Activated naive CD8-positive, alpha-beta T cell treated with anti-CD3 and anti-CD28 coated beads, Interleukin-2, amount 50 U/mL, for 24 hours (primary cell): ENCODE data around the gene JAZF1.

Experiments
- ATAC-seq: fragments of 150-1000 bp; cut with Tn5 transposase; one replicate; pipeline ENCODE4 v1.10.0; 2021
- DNase-seq: peaks from one replicate; pipeline ENCODE4 v3.0.0; 2021
- H3K27ac Mint-ChIP-seq: one replicate; pipeline ENCODE4 v1.8.0; 2021; ENCODE audit warnings: mild to moderate bottlenecking, mixed read lengths
- H3K27me3 Mint-ChIP-seq: one replicate; pipeline ENCODE4 v1.8.0; 2021; ENCODE audit warnings: mixed read lengths
- H3K36me3 Mint-ChIP-seq: one replicate; pipeline ENCODE4 v1.8.0; 2021; ENCODE audit warnings: low read depth, mixed read lengths
- H3K4me1 Mint-ChIP-seq: one replicate; pipeline ENCODE4 v1.8.0; 2021; ENCODE audit warnings: mixed read lengths
- H3K4me3 Mint-ChIP-seq: one replicate; pipeline ENCODE4 v1.8.0; 2021; ENCODE audit warnings: mild to moderate bottlenecking, moderate library complexity, mixed read lengths
- H3K9me3 Mint-ChIP-seq: one replicate; pipeline ENCODE4 v1.8.0; 2021; ENCODE audit warnings: mixed read lengths

JAZF1 gene

GRCh38 chr7:28145090-28145626 is 35.4 kb downstream of the JAZF1 start:
- no peak overlapping the region for H3K27ac Mint-ChIP-seq
- H3K4me1 Mint-ChIP-seq: peaks cover 35% of the 10 kb centered on the region
- peaks cover 15% of the 10 kb centered on the region for H3K36me3 Mint-ChIP-seq
- DNase-seq: no peak
- no peak for ATAC-seq
- H3K27me3 Mint-ChIP-seq: no peaks in the 10 kb centered on the region
- H3K9me3 Mint-ChIP-seq: no peaks in the 10 kb centered on the region
- no peak overlapping the region for H3K4me3 Mint-ChIP-seq

GRCh38 chr7:28144266-28144665 is 36.3 kb downstream of the JAZF1 start:
- no peak for ATAC-seq
- Mint-ChIP-seq H3K4me1 (peaks cover 26% of the 10 kb centered on the region), H3K9me3 (no peaks in the 10 kb centered on the region), H3K36me3 (peaks cover 17% of the 10 kb centered on the region), H3K27ac (no peak overlapping the region), H3K27me3 (no peaks in the 10 kb centered on the region), H3K4me3 (no peak overlapping the region)
- DNase-seq: no peak

GRCh38 chr7:28142650-28143049 is 37.9 kb downstream of the JAZF1 start:
- H3K4me1 Mint-ChIP-seq: peaks cover 17% of the 10 kb centered on the region
- no peak overlapping the region for H3K4me3 Mint-ChIP-seq
- no peak overlapping the region for H3K27ac Mint-ChIP-seq
- DNase-seq (no peak), ATAC-seq (peak; percentile 43)
- H3K27me3 Mint-ChIP-seq: no peaks in the 10 kb centered on the region
- peaks cover 9% of the 10 kb centered on the region for H3K36me3 Mint-ChIP-seq
- no peaks in the 10 kb centered on the region for H3K9me3 Mint-ChIP-seq

- H3K27me3 Mint-ChIP-seq: no peaks in the 10 kb centered on the region
- no peak overlapping the region for H3K27ac Mint-ChIP-seq
- H3K9me3 Mint-ChIP-seq: no peaks in the 10 kb centered on the region
- H3K4me1 Mint-ChIP-seq: peaks cover 29% of the 10 kb centered on the region
- DNase-seq: no peak
- no peak for ATAC-seq
- peaks cover 10% of the 10 kb centered on the region for H3K36me3 Mint-ChIP-seq
- no peak overlapping the region for H3K4me3 Mint-ChIP-seq
Observed at GRCh38 chr7:28140979-28141378, 39.6 kb downstream of the JAZF1 start.

- Mint-ChIP-seq H3K36me3 (peaks cover 9% of the 10 kb centered on the region), H3K27me3 (no peaks in the 10 kb centered on the region), H3K27ac (no peak overlapping the region), H3K9me3 (no peaks in the 10 kb centered on the region), H3K4me1 (peaks cover 35% of the 10 kb centered on the region), H3K4me3 (no peak overlapping the region)
- no peak for ATAC-seq
- DNase-seq: no peak
Observed at GRCh38 chr7:28138837-28139236, 41.8 kb downstream of the JAZF1 start.

GRCh38 chr7:28137463-28137862 is 43.1 kb downstream of the JAZF1 start:
- Mint-ChIP-seq H3K4me3 (no peak overlapping the region), H3K9me3 (no peaks in the 10 kb centered on the region), H3K36me3 (peaks cover 10% of the 10 kb centered on the region), H3K27me3 (no peaks in the 10 kb centered on the region), H3K27ac (no peak overlapping the region), H3K4me1 (peaks cover 45% of the 10 kb centered on the region)
- ATAC-seq (no peak), DNase-seq (no peak)

- ATAC-seq: peak; percentile 61
Observed at GRCh38 chr7:28136885-28137284, 43.7 kb downstream of the JAZF1 start.

GRCh38 chr7:28136420-28136819 is 44.2 kb downstream of the JAZF1 start:
- Mint-ChIP-seq H3K4me3 (no peak overlapping the region), H3K9me3 (no peaks in the 10 kb centered on the region), H3K4me1 (peaks cover 49% of the 10 kb centered on the region), H3K27me3 (no peaks in the 10 kb centered on the region), H3K36me3 (peaks cover 10% of the 10 kb centered on the region), H3K27ac (peak overlapping the region; percentile 57)
- ATAC-seq (peak; percentile 60), DNase-seq (no peak)

More at GRCh38 chr7:28136885-28137284, 43.7 kb downstream of the JAZF1 start:
- no peaks in the 10 kb centered on the region for H3K27me3 Mint-ChIP-seq
- peak overlapping the region; percentile 57 for H3K27ac Mint-ChIP-seq
- H3K4me3 Mint-ChIP-seq: no peak overlapping the region
- no peaks in the 10 kb centered on the region for H3K9me3 Mint-ChIP-seq
- H3K36me3 Mint-ChIP-seq: peaks cover 10% of the 10 kb centered on the region
- DNase-seq: no peak
- H3K4me1 Mint-ChIP-seq: peaks cover 50% of the 10 kb centered on the region

- no peaks in the 10 kb centered on the region for H3K27me3 Mint-ChIP-seq
- H3K4me1 Mint-ChIP-seq: peaks cover 44% of the 10 kb centered on the region
- no peak overlapping the region for H3K4me3 Mint-ChIP-seq
- DNase-seq (no peak), ATAC-seq (no peak)
- H3K27ac Mint-ChIP-seq: peak overlapping the region; percentile 7
- H3K36me3 Mint-ChIP-seq: peaks cover 10% of the 10 kb centered on the region
- no peaks in the 10 kb centered on the region for H3K9me3 Mint-ChIP-seq
Observed at GRCh38 chr7:28135760-28136159, 44.8 kb downstream of the JAZF1 start.

GRCh38 chr7:28135315-28135714 is 45.3 kb downstream of the JAZF1 start:
- no peak overlapping the region for H3K27ac Mint-ChIP-seq
- no peak for DNase-seq
- H3K4me3 Mint-ChIP-seq: no peak overlapping the region
- H3K4me1 Mint-ChIP-seq: peaks cover 44% of the 10 kb centered on the region
- ATAC-seq: no peak
- H3K27me3 Mint-ChIP-seq: no peaks in the 10 kb centered on the region
- H3K36me3 Mint-ChIP-seq: peaks cover 12% of the 10 kb centered on the region
- no peaks in the 10 kb centered on the region for H3K9me3 Mint-ChIP-seq

GRCh38 chr7:28133872-28134271 is 46.7 kb downstream of the JAZF1 start:
- no peaks in the 10 kb centered on the region for H3K9me3 Mint-ChIP-seq
- ATAC-seq: no peak
- peaks cover 46% of the 10 kb centered on the region for H3K4me1 Mint-ChIP-seq
- no peak overlapping the region for H3K4me3 Mint-ChIP-seq
- peak overlapping the region; percentile 44 for H3K27ac Mint-ChIP-seq
- no peak for DNase-seq
- peaks cover 9% of the 10 kb centered on the region for H3K36me3 Mint-ChIP-seq
- no peaks in the 10 kb centered on the region for H3K27me3 Mint-ChIP-seq

GRCh38 chr7:28132959-28133870 is 47.4 kb downstream of the JAZF1 start:
- DNase-seq: no peak
- Mint-ChIP-seq H3K36me3 (peaks cover 9% of the 10 kb centered on the region), H3K27ac (peak overlapping the region; percentile 44), H3K4me3 (no peak overlapping the region), H3K27me3 (no peaks in the 10 kb centered on the region), H3K4me1 (peaks cover 50% of the 10 kb centered on the region), H3K9me3 (no peaks in the 10 kb centered on the region)
- ATAC-seq: peak; percentile 66

GRCh38 chr7:28130277-28130676 is 50.3 kb downstream of the JAZF1 start:
- no peak overlapping the region for H3K27ac Mint-ChIP-seq

GRCh38 chr7:28128608-28129007 is 52.0 kb downstream of the JAZF1 start:
- H3K9me3 Mint-ChIP-seq: peaks cover 9% of the 10 kb centered on the region
- no peak overlapping the region for H3K27ac Mint-ChIP-seq
- peaks cover 57% of the 10 kb centered on the region for H3K4me1 Mint-ChIP-seq
- DNase-seq: no peak
- no peak for ATAC-seq
- H3K36me3 Mint-ChIP-seq: peaks cover 8% of the 10 kb centered on the region
- H3K27me3 Mint-ChIP-seq: no peaks in the 10 kb centered on the region
- no peak overlapping the region for H3K4me3 Mint-ChIP-seq

More at GRCh38 chr7:28130277-28130676, 50.3 kb downstream of the JAZF1 start:
- peaks cover 54% of the 10 kb centered on the region for H3K4me1 Mint-ChIP-seq
- H3K27me3 Mint-ChIP-seq: no peaks in the 10 kb centered on the region
- no peak for DNase-seq
- peaks cover 12% of the 10 kb centered on the region for H3K36me3 Mint-ChIP-seq
- H3K4me3 Mint-ChIP-seq: no peak overlapping the region
- peaks cover 9% of the 10 kb centered on the region for H3K9me3 Mint-ChIP-seq
- no peak for ATAC-seq

- Mint-ChIP-seq H3K9me3 (peaks cover 9% of the 10 kb centered on the region), H3K4me1 (peaks cover 59% of the 10 kb centered on the region), H3K27ac (no peak overlapping the region), H3K4me3 (no peak overlapping the region), H3K36me3 (peaks cover 13% of the 10 kb centered on the region), H3K27me3 (no peaks in the 10 kb centered on the region)
- DNase-seq: no peak
- ATAC-seq: no peak
Observed at GRCh38 chr7:28126410-28127041, 54.1 kb downstream of the JAZF1 start.
